OCI-LY3 (cell line): ENCODE measurements around the gene FXR2.
"Not testable (repeated sequence)": the region's sequence is repeated elsewhere in the genome, so short reads cannot be mapped to it uniquely, and the experiment has no call there.

Experiments used
- H2AFZ ChIP-seq: fragments of 200-600, 300-600 bp; shearing (Covaris generic); 2 replicates; pipeline ENCODE4 v1.6.0; 2014; ENCODE audit warnings: antibody characterized with exemption, low read depth, low read length
- H3K27ac ChIP-seq: fragments of 200-600, 300-600 bp; sonication (generic); 2 replicates; pipeline ENCODE4 v1.5.1; 2014; ENCODE audit warnings: mild to moderate bottlenecking, low read length, moderate library complexity, mixed read lengths
- H3K27me3 ChIP-seq: fragments of 200-600, 300-600 bp; sonication (generic); 2 replicates; pipeline ENCODE4 v1.6.1; 2014; ENCODE audit warnings: low read depth, low read length, mixed read lengths
- H3K36me3 ChIP-seq: fragments of 200-600, 300-600 bp; sonication (generic); replicated peaks from 2 replicates; pipeline ENCODE3; 2014; ENCODE audit warnings: low read depth, low read length, mixed read lengths
- H3K4me1 ChIP-seq: fragments of 300-600, 200-600 bp; sonication (generic); 2 replicates; pipeline ENCODE4 v1.6.1; 2014; ENCODE audit warnings: low read length, mixed read lengths
- H3K4me2 ChIP-seq: fragments of 200-600, 300-600 bp; sonication (generic); 2 replicates; pipeline ENCODE4 v1.6.1; 2014; ENCODE audit warnings: low read length, mixed read lengths
- H3K4me3 ChIP-seq: fragments of 300-600, 200-600 bp; sonication (generic); 2 replicates; pipeline ENCODE4 v1.5.1; 2014; ENCODE audit warnings: antibody characterized with exemption, mild to moderate bottlenecking, low read length, moderate library complexity
- H3K79me2 ChIP-seq: fragments of 300-600, 200-600 bp; shearing (Covaris generic); 2 replicates; pipeline ENCODE4 v1.6.1; 2014; ENCODE audit warnings: mild to moderate bottlenecking, low read length, mixed read lengths
- H3K9ac ChIP-seq: fragments of 300-600, 200-600 bp; shearing (Covaris generic); 2 replicates; pipeline ENCODE4 v1.6.0; 2014; ENCODE audit warnings: mild to moderate bottlenecking, low read length, moderate library complexity
- H3K9me3 ChIP-seq: fragments of 200-600, 300-600 bp; shearing (Covaris generic); 2 replicates; pipeline ENCODE4 v1.6.1; 2014; ENCODE audit warnings: low read length, mixed read lengths; ENCODE audit not compliant: insufficient read depth
- H4K20me1 ChIP-seq: fragments of 200-600, 300-600 bp; sonication (generic); 2 replicates; pipeline ENCODE4 v1.6.1; 2016; ENCODE audit warnings: low read length, mixed read lengths; ENCODE audit not compliant: insufficient read depth
- CTCF ChIP-seq: fragments of 200-600, 300-600 bp; sonication (generic); IDR thresholded peaks from 2 replicates; pipeline ENCODE4 v1.5.1; 2014; ENCODE audit warnings: antibody characterized with exemption, low read length, low read depth
- EZH2phosphoT487 ChIP-seq: fragments of 200-600 bp; shearing (Covaris generic); IDR thresholded peaks from 2 replicates; pipeline ENCODE4 v1.6.1; 2018; ENCODE audit warnings: antibody characterized with exemption, mixed run types, low read depth

FXR2 gene

GRCh38 chr17:7647018-7647417 lies 32.3 kb upstream of the FXR2 start:
- H3K4me1 ChIP-seq: peaks cover 4% of the 10 kb centered on the region; the same call in 1 of the 2 replicates
- no peaks in the 10 kb centered on the region for H3K9me3 ChIP-seq
- no peaks in the 10 kb centered on the region for H3K36me3 ChIP-seq
- no peak for TF ChIP-seq CTCF
- no peak for TF ChIP-seq EZH2phosphoT487
- H3K9ac ChIP-seq: no peak overlapping the region
- no peak overlapping the region for H3K4me2 ChIP-seq
- no peaks in the 10 kb centered on the region for H3K79me2 ChIP-seq
- no peak overlapping the region for H2AFZ ChIP-seq
- H3K27me3 ChIP-seq: no peaks in the 10 kb centered on the region
- H4K20me1 ChIP-seq: no peaks in the 10 kb centered on the region
- no peak overlapping the region for H3K4me3 ChIP-seq
- H3K27ac ChIP-seq: no peak overlapping the region

GRCh38 chr17:7646457-7646856 lies 31.8 kb upstream of the FXR2 start:
- no peaks in the 10 kb centered on the region for H3K79me2 ChIP-seq
- H4K20me1 ChIP-seq: no peaks in the 10 kb centered on the region
- H2AFZ ChIP-seq: no peak overlapping the region
- TF ChIP-seq EZH2phosphoT487 (no peak), CTCF (no peak)
- H3K36me3 ChIP-seq: no peaks in the 10 kb centered on the region
- peaks cover 4% of the 10 kb centered on the region; the same call in 1 of the 2 replicates for H3K4me1 ChIP-seq
- H3K4me2 ChIP-seq: no peak overlapping the region
- H3K27me3 ChIP-seq: no peaks in the 10 kb centered on the region
- no peaks in the 10 kb centered on the region for H3K9me3 ChIP-seq
- no peak overlapping the region for H3K9ac ChIP-seq
- no peak overlapping the region for H3K27ac ChIP-seq
- no peak overlapping the region for H3K4me3 ChIP-seq

- no peak overlapping the region for H3K4me2 ChIP-seq
- TF ChIP-seq CTCF (no peak), EZH2phosphoT487 (no peak)
- no peaks in the 10 kb centered on the region for H3K9me3 ChIP-seq
- no peak overlapping the region for H3K4me3 ChIP-seq
- H3K27me3 ChIP-seq: no peaks in the 10 kb centered on the region
- peaks cover 4% of the 10 kb centered on the region; the same call in 1 of the 2 replicates for H3K4me1 ChIP-seq
- H4K20me1 ChIP-seq: no peaks in the 10 kb centered on the region
- no peaks in the 10 kb centered on the region for H3K36me3 ChIP-seq
- no peak overlapping the region for H3K27ac ChIP-seq
- H3K79me2 ChIP-seq: no peaks in the 10 kb centered on the region
- H3K9ac ChIP-seq: no peak overlapping the region
- H2AFZ ChIP-seq: no peak overlapping the region
Measured at GRCh38 chr17:7644775-7645174, 30.1 kb upstream of the FXR2 start.

- not testable (repeated sequence) for H3K9me3 ChIP-seq, H2AFZ ChIP-seq, H3K4me2 ChIP-seq, H3K27ac ChIP-seq, H3K4me1 ChIP-seq, H3K36me3 ChIP-seq, H3K27me3 ChIP-seq, H4K20me1 ChIP-seq, H3K4me3 ChIP-seq, H3K79me2 ChIP-seq, H3K9ac ChIP-seq
Measured at GRCh38 chr17:7641635-7642034, 26.9 kb upstream of the FXR2 start.

GRCh38 chr17:7640783-7641182 lies 26.1 kb upstream of the FXR2 start:
- Histone ChIP-seq H3K79me2 (no peaks in the 10 kb centered on the region), H2AFZ (no peak overlapping the region), H3K9ac (no peak overlapping the region), H3K9me3 (no peaks in the 10 kb centered on the region), H3K27me3 (no peaks in the 10 kb centered on the region), H3K4me1 (peaks cover 4% of the 10 kb centered on the region; the same call in 1 of the 2 replicates), H3K4me2 (no peak overlapping the region), H4K20me1 (no peaks in the 10 kb centered on the region), H3K4me3 (no peak overlapping the region), H3K27ac (no peak overlapping the region), H3K36me3 (no peaks in the 10 kb centered on the region)
- TF ChIP-seq CTCF: no peak
- no peak for TF ChIP-seq EZH2phosphoT487
